CD14-positive monocyte (primary cell): ENCODE data around the gene STK32B. TPM values are rescaled to one million over a fixed set of nuclear protein-coding genes. Genes with fewer than 3 reads are reported as not detected.

Source experiments
- DNase-seq, 3 donors: peaks; one replicate each; pipeline ENCODE4 v3.0.0-alpha.2; 2011 to 2022
- H2AFZ ChIP-seq: 2 replicates; pipeline ENCODE4 v1.6.0; 2012; ENCODE audit warnings: mild to moderate bottlenecking, low read depth, low read length, inconsistent platforms; ENCODE audit not compliant: insufficient read depth, poor library complexity, severe bottlenecking
- H3K27ac ChIP-seq, 2 donors: 1 replicate in 1 of 2; 2 replicates in 1 of 2; pipeline ENCODE4 v1.5.1; 2012 to 2013; ENCODE audit warnings: low read length in 2 of 2, control low read depth in 1 of 2, inconsistent platforms in 1 of 2, low read depth in 1 of 2, mild to moderate bottlenecking in 1 of 2
- H3K27me3 ChIP-seq, 2 donors: one replicate each; pipeline versions ENCODE4 v1.6.0 to v1.6.1; 2011 to 2013; ENCODE audit warnings: low read length in 2 of 2; ENCODE audit not compliant: control insufficient read depth in 2 of 2, insufficient read depth in 2 of 2
- H3K36me3 ChIP-seq, 2 donors: replicated peaks in 1 of 2; 1 replicate in 1 of 2; 2 replicates in 1 of 2; pipeline versions ENCODE4 v1.5.1 to v1.6.1; 2012 to 2013; ENCODE audit warnings: low read length in 2 of 2, control low read depth in 1 of 2, inconsistent platforms in 1 of 2, mild to moderate bottlenecking in 1 of 2; ENCODE audit not compliant: insufficient read depth in 2 of 2, control insufficient read depth in 1 of 2
- H3K4me1 ChIP-seq, 2 donors: 1 replicate in 1 of 2; 2 replicates in 1 of 2; pipeline versions ENCODE4 v1.5.1 to v1.6.1; 2012 to 2013; ENCODE audit warnings: low read length in 2 of 2, control low read depth in 1 of 2, inconsistent platforms in 1 of 2, mild to moderate bottlenecking in 1 of 2, moderate library complexity in 1 of 2; ENCODE audit not compliant: insufficient read depth in 2 of 2, control insufficient read depth in 1 of 2
- H3K4me2 ChIP-seq: replicated peaks from 2 replicates; pipeline ENCODE3; 2012; ENCODE audit warnings: low read length, moderate library complexity, mild to moderate bottlenecking; ENCODE audit not compliant: poor library complexity, severe bottlenecking; ENCODE audit errors: extremely low read depth
- H3K4me3 ChIP-seq, 3 experiments: fragments of 200-600 bp in 1 of 3; sonication (generic) in 1 of 3; replicated peaks in 1 of 3; 1 replicate in 2 of 3; 2 replicates in 1 of 3; pipeline ENCODE4 v1.5.1; 2011 to 2013; ENCODE audit warnings: low read length in 3 of 3, mild to moderate bottlenecking in 3 of 3, control low read depth in 2 of 3, low read depth in 2 of 3, inconsistent platforms in 1 of 3, moderate library complexity in 1 of 3
- H3K79me2 ChIP-seq: 2 replicates; pipeline ENCODE4 v1.6.0; 2012; ENCODE audit warnings: mild to moderate bottlenecking, control low read depth, inconsistent platforms, low read length, moderate library complexity; ENCODE audit not compliant: insufficient read depth
- H3K9ac ChIP-seq: 2 replicates; pipeline ENCODE4 v1.6.0; 2017; ENCODE audit warnings: low read length, mild to moderate bottlenecking; ENCODE audit not compliant: insufficient read depth, poor library complexity, severe bottlenecking
- H3K9me3 ChIP-seq, 2 donors: replicated peaks in 1 of 2; 1 replicate in 1 of 2; 2 replicates in 1 of 2; pipeline versions ENCODE4 v1.5.1 to v1.6.1; 2012 to 2013; ENCODE audit warnings: low read length in 2 of 2, control low read depth in 1 of 2; ENCODE audit not compliant: control insufficient read depth in 1 of 2, insufficient read depth in 1 of 2
- H4K20me1 ChIP-seq: 2 replicates; pipeline ENCODE4 v1.6.0; 2012; ENCODE audit warnings: mild to moderate bottlenecking, low read length, control low read depth, moderate library complexity; ENCODE audit not compliant: insufficient read depth
- H3K27ac Mint-ChIP-seq, 7 donors: one replicate each; pipeline ENCODE4 v1.8.0; 2020; ENCODE audit warnings: mild to moderate bottlenecking in 7 of 7, mixed read lengths in 7 of 7, moderate library complexity in 6 of 7, inconsistent platforms in 2 of 7
- H3K27me3 Mint-ChIP-seq, 3 donors: one replicate each; pipeline ENCODE4 v1.8.0; 2021 to 2022; ENCODE audit warnings: low read depth in 3 of 3, mild to moderate bottlenecking in 3 of 3, mixed read lengths in 3 of 3, moderate library complexity in 3 of 3, inconsistent platforms in 1 of 3
- H3K36me3 Mint-ChIP-seq, 2 donors: one replicate each; pipeline ENCODE4 v1.8.0; 2020; ENCODE audit warnings: mixed read lengths in 2 of 2, inconsistent platforms in 1 of 2, mild to moderate bottlenecking in 1 of 2
- H3K4me1 Mint-ChIP-seq: one replicate; pipeline ENCODE4 v1.8.0; 2020; ENCODE audit warnings: mild to moderate bottlenecking, mixed read lengths
- H3K4me3 Mint-ChIP-seq, 2 donors: one replicate each; pipeline ENCODE4 v1.8.0; 2020; ENCODE audit warnings: mild to moderate bottlenecking in 2 of 2, mixed read lengths in 2 of 2, moderate library complexity in 1 of 2
- H3K9me3 Mint-ChIP-seq, 7 donors: one replicate each; pipeline ENCODE4 v1.8.0; 2020 to 2022; ENCODE audit warnings: mixed read lengths in 7 of 7, mild to moderate bottlenecking in 6 of 7, moderate library complexity in 6 of 7, inconsistent platforms in 2 of 7
- WGBS: methylation state at CpG from one replicate; pipeline ENCODE4 v1.1.5; 2013; ENCODE audit warnings: missing lambda C conversion rate; ENCODE audit not compliant: insufficient coverage; 5-methylcytosine and 5-hydroxymethylcytosine counted together
- intact Hi-C, 2 donors: fragments of 100-400 bp; cut with micrococcal nuclease; formaldehyde crosslinking; loops; one replicate each; pipeline versions ENCODE4 v1.15.0 to v1.15.1; 2023
- polyA plus RNA-seq, 3 donors: library from polyadenylated mRNA; depleted of rRNA in 1 of 3; unstranded in 2 of 3; stranded (reverse) in 1 of 3; fragments of 300-500 nt in 2 of 3; fragments of >200 nt in 1 of 3; fragmentation: Illumina TruSeq in 2 of 3; gene quantifications; 1 replicate in 2 of 3; 2 replicates in 1 of 3; pipeline ENCODE4 v1.2.3, GENCODE V29; 2012 to 2021
- TF ChIP-seq, protein P1 (sequence below): fragments of 200-600 bp; IDR thresholded peaks from one replicate; pipeline ENCODE4 v1.8.0; 2022; ENCODE audit warnings: antibody characterized with exemption, mild to moderate bottlenecking

Gene STK32B
- polyA plus RNA-seq, 3 donors: 0.61 to 1.7 (median 0.75) TPM

DNA sequence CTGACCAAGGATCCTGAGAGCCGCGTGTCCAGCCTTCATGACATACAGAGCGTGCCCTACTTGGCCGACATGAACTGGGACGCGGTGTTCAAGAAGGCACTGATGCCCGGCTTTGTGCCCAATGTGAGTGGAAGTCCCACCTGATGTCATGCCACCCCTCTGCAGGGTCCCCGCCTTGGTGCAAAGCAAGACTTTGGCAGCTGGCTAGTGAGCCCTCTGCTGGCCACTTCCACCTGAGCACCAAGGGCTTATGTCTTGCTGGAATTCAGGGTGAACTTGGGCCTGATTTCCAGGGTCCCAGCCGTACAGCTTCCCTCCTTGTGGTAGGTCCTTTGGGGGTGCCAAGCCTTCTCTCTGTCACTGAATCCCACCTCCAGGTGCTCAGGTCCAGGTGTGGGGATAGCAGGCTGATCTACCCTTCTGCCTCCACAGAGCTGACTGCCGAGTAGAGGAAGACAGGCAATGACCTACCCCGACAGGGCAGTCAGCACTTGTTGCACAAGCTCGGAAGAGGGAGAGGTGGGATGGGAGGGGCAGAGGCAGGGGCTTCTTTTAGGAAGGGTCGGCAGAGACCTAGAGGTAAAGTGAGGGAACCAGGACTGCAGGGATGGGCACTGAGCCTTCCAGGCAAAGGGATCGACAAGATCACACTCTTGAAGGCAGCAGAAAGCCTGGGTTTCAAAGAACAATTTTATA lies 409.0 kb downstream of the STK32B start:
- H3K4me1 Mint-ChIP-seq: no peaks in the 10 kb centered on the region
- no peak overlapping the region for H3K4me2 ChIP-seq
- H3K36me3 Mint-ChIP-seq: peaks cover 0 to 4% of the 10 kb centered on the region in 2 donors
- H2AFZ ChIP-seq: no peak overlapping the region
- no peaks in the 10 kb centered on the region for H3K36me3 ChIP-seq
- no peaks in the 10 kb centered on the region for H4K20me1 ChIP-seq
- no peaks in the 10 kb centered on the region for H3K27me3 ChIP-seq
- no peaks in the 10 kb centered on the region for H3K4me1 ChIP-seq
- peak overlapping the region in 1 of 7 donors; percentile 43 for H3K27ac Mint-ChIP-seq
- no peaks in the 10 kb centered on the region for H3K79me2 ChIP-seq
- intact Hi-C loops: no loop called here
- H3K9ac ChIP-seq: no peak overlapping the region
- DNase-seq: no peak
- no peak overlapping the region for H3K27ac ChIP-seq
- TF ChIP-seq, protein P1, sequence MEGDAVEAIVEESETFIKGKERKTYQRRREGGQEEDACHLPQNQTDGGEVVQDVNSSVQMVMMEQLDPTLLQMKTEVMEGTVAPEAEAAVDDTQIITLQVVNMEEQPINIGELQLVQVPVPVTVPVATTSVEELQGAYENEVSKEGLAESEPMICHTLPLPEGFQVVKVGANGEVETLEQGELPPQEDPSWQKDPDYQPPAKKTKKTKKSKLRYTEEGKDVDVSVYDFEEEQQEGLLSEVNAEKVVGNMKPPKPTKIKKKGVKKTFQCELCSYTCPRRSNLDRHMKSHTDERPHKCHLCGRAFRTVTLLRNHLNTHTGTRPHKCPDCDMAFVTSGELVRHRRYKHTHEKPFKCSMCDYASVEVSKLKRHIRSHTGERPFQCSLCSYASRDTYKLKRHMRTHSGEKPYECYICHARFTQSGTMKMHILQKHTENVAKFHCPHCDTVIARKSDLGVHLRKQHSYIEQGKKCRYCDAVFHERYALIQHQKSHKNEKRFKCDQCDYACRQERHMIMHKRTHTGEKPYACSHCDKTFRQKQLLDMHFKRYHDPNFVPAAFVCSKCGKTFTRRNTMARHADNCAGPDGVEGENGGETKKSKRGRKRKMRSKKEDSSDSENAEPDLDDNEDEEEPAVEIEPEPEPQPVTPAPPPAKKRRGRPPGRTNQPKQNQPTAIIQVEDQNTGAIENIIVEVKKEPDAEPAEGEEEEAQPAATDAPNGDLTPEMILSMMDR: no peak
- H3K9me3 ChIP-seq: no peaks in the 10 kb centered on the region
- no peak overlapping the region for H3K4me3 ChIP-seq
- no peak overlapping the region for H3K4me3 Mint-ChIP-seq
- WGBS: 96% methylated on average over 13 of the region's 14 CpGs
- peaks cover 0 to 2% (median 0%) of the 10 kb centered on the region in 7 donors for H3K9me3 Mint-ChIP-seq
- no peaks in the 10 kb centered on the region for H3K27me3 Mint-ChIP-seq

DNA sequence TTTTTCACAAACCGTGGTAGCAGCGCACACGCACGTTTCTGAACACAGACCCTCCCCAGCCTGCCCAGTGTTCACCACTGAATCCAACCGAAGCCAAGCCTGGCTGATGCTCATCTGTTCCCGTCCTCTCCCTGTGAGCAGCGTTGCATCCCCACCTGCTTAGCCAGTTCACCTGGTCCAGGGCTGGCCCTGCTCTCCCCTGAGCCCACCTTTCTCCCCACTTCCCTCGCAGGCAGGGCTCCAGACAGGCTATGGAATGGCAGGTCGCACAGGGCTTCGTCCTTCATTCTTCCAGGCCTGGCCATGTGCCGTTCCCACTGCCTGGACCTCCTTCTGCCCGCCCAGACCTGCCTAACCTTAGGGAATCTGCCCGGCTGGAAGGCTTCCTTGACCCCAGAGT lies 410.2 kb downstream of the STK32B start:
- Mint-ChIP-seq H3K4me1 (no peaks in the 10 kb centered on the region), H3K36me3 (peaks cover 0 to 4% of the 10 kb centered on the region in 2 donors), H3K9me3 (peaks cover 0 to 2% (median 0%) of the 10 kb centered on the region in 7 donors), H3K4me3 (no peak overlapping the region), H3K27me3 (no peaks in the 10 kb centered on the region), H3K27ac (no peak overlapping the region)
- no peak overlapping the region for H3K27ac ChIP-seq
- H3K9me3 ChIP-seq: no peaks in the 10 kb centered on the region
- no peak overlapping the region for H3K4me3 ChIP-seq
- no peaks in the 10 kb centered on the region for H3K36me3 ChIP-seq
- DNase-seq: no peak
- 95% methylated on average over 12 of the region's 13 CpGs for WGBS
- H2AFZ ChIP-seq: no peak overlapping the region
- no peak overlapping the region for H3K4me2 ChIP-seq
- no peaks in the 10 kb centered on the region for H3K27me3 ChIP-seq
- H3K79me2 ChIP-seq: no peaks in the 10 kb centered on the region
- intact Hi-C loops: no loop called here
- no peaks in the 10 kb centered on the region for H4K20me1 ChIP-seq
- no peak overlapping the region for H3K9ac ChIP-seq
- TF ChIP-seq, protein P1: no peak
- no peaks in the 10 kb centered on the region for H3K4me1 ChIP-seq
